Measurements from ENCODE around the gene RIPOR1.
A peak's percentile ranks its signal among the peaks of the same experiment; 100 is the strongest.

The RIPOR1 gene

GRCh38 chr16:67540756-67541155 is 12.1 kb downstream of the RIPOR1 start:
- no peak for DNase-seq

- DNase-seq, result no peak
Measured at GRCh38 chr16:67541391-67542263, 13.0 kb downstream of the RIPOR1 start.

DNA sequence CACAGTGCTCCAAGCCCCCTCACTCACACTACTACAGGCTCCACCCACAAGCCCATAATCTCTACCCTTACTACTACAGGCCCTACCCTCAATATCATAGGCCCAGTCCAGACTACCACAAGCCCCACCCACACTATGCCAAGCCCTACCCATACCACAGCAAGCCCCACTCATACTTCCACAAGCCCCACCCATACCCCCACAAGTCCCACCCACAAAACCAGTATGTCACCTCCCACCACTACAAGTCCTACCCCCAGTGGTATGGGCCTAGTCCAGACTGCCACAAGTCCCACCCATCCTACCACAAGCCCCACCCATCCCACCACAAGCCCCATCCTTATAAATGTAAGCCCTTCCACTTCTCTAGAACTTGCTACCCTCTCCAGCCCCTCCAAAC is 13.8 kb downstream of the RIPOR1 start:
- no peak for DNase-seq

DNA sequence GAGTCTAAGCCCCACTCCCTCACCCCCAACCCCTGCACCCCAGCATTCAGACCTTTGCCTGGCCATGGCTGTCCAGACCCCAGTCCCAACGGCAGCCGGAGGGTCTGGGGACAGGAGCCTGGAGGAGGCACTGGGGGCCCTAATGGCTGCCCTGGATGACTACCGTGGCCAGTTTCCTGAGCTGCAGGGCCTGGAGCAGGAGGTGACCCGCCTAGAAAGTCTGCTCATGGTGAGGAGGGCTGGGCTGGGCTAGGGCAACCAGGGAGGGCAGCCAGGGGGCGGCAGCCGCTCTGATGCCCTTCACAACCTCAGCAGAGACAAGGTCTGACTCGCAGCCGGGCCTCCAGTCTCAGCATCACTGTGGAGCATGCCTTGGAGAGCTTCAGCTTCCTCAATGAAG is 14.4 kb downstream of the RIPOR1 start:
- DNase-seq, result no peak

DNA sequence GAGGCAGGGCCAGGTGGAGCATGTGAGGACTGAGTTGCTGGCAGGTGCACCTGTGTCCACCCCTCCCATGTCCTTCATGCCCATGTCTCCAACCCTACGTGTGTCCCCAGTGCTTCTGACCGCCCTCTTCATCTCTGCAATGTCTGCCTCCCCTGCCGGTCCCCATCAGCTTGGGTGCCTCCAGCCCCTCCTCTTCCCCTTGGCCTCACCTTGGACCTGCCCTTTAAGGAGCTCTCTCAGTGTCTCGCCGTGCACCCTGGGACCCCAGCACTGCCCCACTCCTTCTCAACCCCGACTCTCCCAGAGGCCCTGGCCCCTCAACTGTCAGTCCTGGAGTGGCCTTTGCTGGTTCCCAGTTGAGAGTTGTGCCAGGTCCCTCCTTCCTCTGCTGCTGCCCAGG is 15.0 kb downstream of the RIPOR1 start:
- DNase-seq, result no peak

- no peak for DNase-seq
Measured at GRCh38 chr16:67544329-67544841, 15.8 kb downstream of the RIPOR1 start.

DNA sequence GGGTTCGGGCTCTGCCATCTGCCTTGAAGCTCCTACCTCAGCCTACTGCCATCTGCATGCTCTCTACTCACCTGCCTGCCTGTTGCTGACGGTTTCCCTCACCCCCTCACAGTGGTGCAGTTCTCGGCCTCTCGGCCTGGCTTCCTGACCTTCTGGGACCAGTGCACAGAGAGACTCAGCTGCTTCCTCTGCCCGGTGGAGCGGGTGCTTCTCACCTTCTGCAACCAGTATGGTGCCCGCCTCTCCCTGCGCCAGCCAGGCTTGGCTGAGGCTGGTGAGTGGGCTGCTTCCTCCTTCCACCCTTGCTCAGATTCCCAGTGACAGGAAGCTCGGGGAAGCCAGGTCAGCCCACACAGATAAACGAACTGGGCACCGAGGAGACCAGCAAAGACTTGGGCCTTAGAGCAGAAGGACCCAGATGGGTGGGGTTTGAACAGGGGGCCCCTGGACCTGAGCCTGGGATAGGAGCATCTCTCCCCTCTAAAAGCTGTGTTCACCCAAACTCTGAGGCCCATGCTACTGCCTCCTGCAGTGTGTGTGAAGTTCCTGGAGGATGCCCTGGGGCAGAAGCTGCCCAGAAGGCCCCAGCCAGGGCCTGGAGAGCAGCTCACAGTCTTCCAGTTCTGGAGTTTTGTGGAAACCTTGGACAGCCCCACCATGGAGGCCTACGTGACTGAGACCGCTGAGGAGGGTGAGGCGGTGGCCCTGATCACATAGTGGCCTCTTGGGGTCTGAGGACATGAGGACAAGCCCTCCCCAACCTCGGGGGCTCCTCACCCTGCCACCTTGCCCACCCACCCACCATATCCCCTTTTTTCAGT is 16.4 kb downstream of the RIPOR1 start:
- no peak for DNase-seq

- DNase-seq, result no peak
Measured at GRCh38 chr16:67545665-67546024, 17.0 kb downstream of the RIPOR1 start.

- no peak for DNase-seq
Measured at GRCh38 chr16:67546091-67546501, 17.5 kb downstream of the RIPOR1 start.

GRCh38 chr16:67546761-67547422 is 18.3 kb downstream of the RIPOR1 start:
- DNase-seq, result peak; percentile 87

GRCh38 chr16:67547423-67548264 is 19.0 kb downstream of the RIPOR1 start:
- no peak for DNase-seq

- DNase-seq, result no peak
Measured at GRCh38 chr16:67548265-67549126, 19.9 kb downstream of the RIPOR1 start.

DNA sequence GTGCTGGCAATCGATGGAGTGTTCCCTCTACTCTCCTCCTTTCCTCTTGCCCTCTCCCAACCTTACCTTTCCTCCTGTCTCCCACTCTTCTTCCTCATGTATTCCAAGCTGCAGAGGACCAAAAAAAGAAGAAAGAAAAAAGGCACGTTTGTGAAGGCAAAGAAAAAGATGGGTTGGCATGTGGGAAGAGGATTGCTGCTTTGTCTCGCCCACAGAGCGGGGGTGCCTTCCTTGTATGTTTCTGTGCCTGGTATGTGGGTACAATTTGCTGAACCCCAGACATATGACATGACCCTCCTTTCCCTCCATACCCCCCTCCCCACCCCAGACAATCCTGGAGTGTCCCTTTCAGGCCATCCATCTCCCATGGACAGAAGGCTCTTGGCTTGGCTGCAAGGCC is 20.6 kb downstream of the RIPOR1 start:
- DNase-seq, result no peak

GRCh38 chr16:67549936-67550335 is 21.3 kb downstream of the RIPOR1 start:
- DNase-seq, result no peak

GRCh38 chr16:67551091-67551490 is 22.5 kb downstream of the RIPOR1 start:
- DNase-seq, result no peak

DNA sequence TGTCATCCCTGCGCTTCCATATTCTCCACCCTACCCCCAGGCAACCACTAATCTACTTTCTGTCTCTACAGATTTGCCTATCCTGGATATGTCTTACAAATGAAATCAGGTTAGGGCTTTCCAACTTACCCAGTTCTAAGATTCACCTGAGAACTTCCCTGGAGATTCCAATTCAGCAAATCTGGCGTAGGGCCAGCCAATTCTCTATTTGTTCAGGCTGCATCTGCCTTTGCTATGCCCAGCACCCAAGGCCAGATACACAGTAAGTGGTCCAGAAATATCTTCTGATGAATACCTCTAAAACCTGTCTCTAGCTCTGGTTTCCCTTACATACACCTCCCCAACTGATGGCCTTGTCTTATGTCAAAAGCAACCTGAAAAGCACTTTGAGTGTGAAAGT is 23.3 kb downstream of the RIPOR1 start:
- no peak for DNase-seq

DNA sequence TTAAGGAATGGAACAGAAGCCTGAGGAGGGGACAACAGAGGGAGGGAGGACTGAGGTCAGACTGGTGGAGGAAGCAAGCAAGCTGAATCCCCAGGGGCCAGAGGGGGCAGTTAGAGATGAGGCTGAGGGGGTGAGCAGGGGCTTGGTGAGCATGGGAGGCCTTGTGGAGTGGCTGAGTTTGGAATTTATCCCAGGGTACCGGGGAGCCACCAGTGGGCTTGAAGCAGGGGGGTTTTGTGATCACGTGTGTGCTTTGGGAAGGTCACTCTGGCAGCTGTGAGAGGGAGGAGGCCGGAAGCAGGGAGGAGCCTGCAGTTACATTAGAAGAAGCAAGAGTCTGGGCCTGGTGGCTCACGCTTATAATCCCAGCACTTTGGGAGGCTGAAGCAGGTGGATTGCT is 23.8 kb downstream of the RIPOR1 start:
- DNase-seq, result peak; percentile 52

DNA sequence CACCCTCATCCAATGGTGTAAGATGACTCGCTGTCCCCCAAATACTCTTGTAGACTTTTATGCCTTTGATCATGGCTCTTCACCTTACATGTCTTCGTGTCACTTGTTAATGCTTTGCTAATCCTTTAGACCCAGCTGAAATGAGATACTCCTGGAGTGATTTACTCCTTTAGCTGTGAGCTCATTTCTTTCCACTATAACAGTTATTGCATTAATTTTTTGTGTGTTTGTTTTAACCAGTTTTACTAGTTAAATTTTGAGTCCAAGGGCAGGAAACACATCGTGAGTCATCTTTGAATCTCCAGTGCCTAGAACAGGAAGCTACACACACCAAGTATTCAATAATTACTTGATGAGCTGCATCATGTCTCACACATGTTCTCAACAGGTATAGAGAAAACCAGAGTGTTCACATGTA is 27.2 kb downstream of the RIPOR1 start:
- no peak for DNase-seq

DNA sequence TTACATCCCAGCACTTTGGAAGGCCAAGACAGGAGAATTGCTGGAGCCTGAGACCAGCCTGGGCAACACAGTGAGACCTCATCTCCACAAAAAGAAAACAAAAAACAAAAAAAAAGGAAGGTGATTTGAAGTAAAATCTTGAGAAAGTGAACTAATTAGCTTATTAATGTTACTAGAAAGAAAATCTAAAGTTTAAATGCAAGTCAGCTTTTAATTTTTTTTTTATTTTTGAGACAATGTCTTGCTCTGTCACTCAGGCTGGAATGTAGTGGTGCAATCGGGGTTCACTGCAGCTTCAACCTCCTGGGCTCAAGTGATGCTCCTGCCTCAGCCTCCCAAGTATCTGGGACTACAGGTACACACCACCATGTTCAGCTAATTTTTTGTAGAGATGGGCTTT is 30.2 kb downstream of the RIPOR1 start:
- no peak for DNase-seq

- no peak for DNase-seq
Measured at GRCh38 chr16:67560827-67561342, 32.3 kb downstream of the RIPOR1 start.

DNA sequence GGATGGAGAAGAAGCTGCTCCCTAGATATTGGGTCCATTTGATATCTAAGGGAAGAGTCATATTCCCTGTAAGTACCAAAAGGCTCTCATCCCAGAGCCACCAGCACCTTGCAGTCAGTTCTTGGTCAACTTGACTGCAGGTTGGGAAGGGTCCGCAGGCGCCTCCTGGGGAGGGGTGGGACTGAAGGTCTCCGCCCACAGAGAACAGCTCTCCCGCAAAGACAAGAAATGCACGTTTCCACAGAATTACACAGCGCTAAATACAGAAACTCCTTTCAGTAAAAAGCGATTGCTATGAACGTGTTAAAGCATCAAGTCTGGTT is 32.8 kb downstream of the RIPOR1 start:
- no peak for DNase-seq
